ENCODE data around the gene TRIM3.

DNA sequence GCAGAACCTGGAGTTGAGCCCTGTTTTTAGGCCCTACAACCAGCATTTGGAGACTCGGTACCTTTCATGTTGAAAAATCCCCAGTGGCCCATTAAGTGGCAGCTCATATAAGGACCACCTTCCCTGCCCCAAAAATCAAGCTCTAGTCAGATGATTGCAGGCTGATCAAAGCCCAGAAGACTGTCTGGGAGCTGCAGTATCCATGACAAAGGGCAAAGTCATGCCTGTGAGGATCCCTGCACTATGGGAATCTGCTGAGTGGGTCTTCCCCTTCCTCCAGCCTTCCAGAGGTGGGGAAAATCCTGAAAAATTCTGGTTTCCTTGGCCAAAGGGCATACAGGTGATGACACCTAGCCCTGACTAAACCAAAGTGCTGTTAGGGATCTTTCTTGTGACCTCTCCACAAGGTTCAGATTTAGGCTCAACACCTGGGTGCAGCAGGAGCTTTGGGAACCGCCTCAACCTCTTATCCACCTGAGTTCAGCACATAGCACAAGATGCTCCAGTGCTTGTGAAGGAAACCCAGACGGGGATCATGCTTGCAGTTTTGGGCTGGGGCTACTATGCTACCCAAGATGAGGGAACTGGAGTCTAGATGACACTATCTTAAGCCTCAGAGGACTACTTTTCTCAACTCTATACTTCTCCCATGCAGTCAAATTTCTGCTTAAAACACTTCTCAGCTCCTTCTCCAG is 1.2 kb upstream of the TRIM3 start:
- no peak for TF ChIP-seq POLR2A (IDR thresholded peaks at IDR 0.05)
- TF ChIP-seq, protein P1, sequence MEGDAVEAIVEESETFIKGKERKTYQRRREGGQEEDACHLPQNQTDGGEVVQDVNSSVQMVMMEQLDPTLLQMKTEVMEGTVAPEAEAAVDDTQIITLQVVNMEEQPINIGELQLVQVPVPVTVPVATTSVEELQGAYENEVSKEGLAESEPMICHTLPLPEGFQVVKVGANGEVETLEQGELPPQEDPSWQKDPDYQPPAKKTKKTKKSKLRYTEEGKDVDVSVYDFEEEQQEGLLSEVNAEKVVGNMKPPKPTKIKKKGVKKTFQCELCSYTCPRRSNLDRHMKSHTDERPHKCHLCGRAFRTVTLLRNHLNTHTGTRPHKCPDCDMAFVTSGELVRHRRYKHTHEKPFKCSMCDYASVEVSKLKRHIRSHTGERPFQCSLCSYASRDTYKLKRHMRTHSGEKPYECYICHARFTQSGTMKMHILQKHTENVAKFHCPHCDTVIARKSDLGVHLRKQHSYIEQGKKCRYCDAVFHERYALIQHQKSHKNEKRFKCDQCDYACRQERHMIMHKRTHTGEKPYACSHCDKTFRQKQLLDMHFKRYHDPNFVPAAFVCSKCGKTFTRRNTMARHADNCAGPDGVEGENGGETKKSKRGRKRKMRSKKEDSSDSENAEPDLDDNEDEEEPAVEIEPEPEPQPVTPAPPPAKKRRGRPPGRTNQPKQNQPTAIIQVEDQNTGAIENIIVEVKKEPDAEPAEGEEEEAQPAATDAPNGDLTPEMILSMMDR (IDR thresholded peaks at IDR 0.05): no peak
- no peak for TF ChIP-seq POLR2AphosphoS5 (IDR thresholded peaks at IDR 0.05)

All from breast epithelium (tissue), 3 donors.